Measurements from ENCODE around the gene NOS1AP. TPM values are rescaled to one million over a fixed set of nuclear protein-coding genes. Genes with fewer than 3 reads are reported as not detected.
"Not testable (repeated sequence)": the region's sequence is repeated elsewhere in the genome, so short reads cannot be mapped to it uniquely, and the experiment has no call there.

Gene NOS1AP
- total RNA-seq, 5 donors from 2014 or later (not counting 1 experiment from before 2014, with no cell fraction given), result 0.07 to 0.16 (median 0.09) TPM; not detected in 2

GRCh38 chr1:162077648-162078299, 8.3 kb downstream of the NOS1AP start:
- Histone ChIP-seq H3K9me3 (no peaks in the 10 kb centered on the region), H3K27me3 (replicated peaks in 1 of 2; ENCODE audit: control insufficient read depth in 2 of 2, extremely low read depth in 1 of 2, insufficient read depth in 2 of 2, low read length in 1 of 2) (peaks cover 0 to 22% of the 10 kb centered on the region in 2 experiments), H3K4me3 (ENCODE audit: control insufficient read depth in 1 of 2, extremely low read depth in 1 of 2, low read length in 1 of 2) (no peak overlapping the region), H3K36me3 (ENCODE audit: control insufficient read depth in 2 of 2, extremely low read depth in 1 of 2, insufficient read depth in 1 of 2, low read length in 1 of 2) (no peaks in the 10 kb centered on the region), H3K4me1 (ENCODE audit: control insufficient read depth in 1 of 2, extremely low read depth in 1 of 2, insufficient read depth in 2 of 2, low read length in 2 of 2) (no peaks in the 10 kb centered on the region), H3K27ac (ENCODE audit: low read length) (no peak overlapping the region)
- Mint-ChIP-seq H3K4me3 (no peak overlapping the region), H3K27me3 (peaks cover 40 to 47% of the 10 kb centered on the region in 2 donors), H3K36me3 (no peaks in the 10 kb centered on the region), H3K4me1 (no peaks in the 10 kb centered on the region), H3K27ac (no peak overlapping the region), H3K9me3 (no peaks in the 10 kb centered on the region)
- ATAC-seq (replicated peaks in 1 of 4), result no peak
- CTCF ChIA-PET, result no interaction called here
- DNase-seq, result no peak
- POLR2A ChIA-PET, result no interaction called here
- WGBS (ENCODE audit: insufficient coverage), result 100% methylated on average over 1 of the region's 1 CpG

- ChIA-PET CTCF (no interaction called here), POLR2A (no interaction called here)
- no peak for ATAC-seq (replicated peaks in 1 of 4)
- Histone ChIP-seq H3K4me3 (ENCODE audit: control insufficient read depth in 1 of 2, extremely low read depth in 1 of 2, low read length in 1 of 2) (no peak overlapping the region), H3K9me3 (no peaks in the 10 kb centered on the region), H3K4me1 (ENCODE audit: control insufficient read depth in 1 of 2, extremely low read depth in 1 of 2, insufficient read depth in 2 of 2, low read length in 2 of 2) (no peaks in the 10 kb centered on the region), H3K36me3 (ENCODE audit: control insufficient read depth in 2 of 2, extremely low read depth in 1 of 2, insufficient read depth in 1 of 2, low read length in 1 of 2) (no peaks in the 10 kb centered on the region), H3K27me3 (replicated peaks in 1 of 2; ENCODE audit: control insufficient read depth in 2 of 2, extremely low read depth in 1 of 2, insufficient read depth in 2 of 2, low read length in 1 of 2) (peaks cover 0 to 16% of the 10 kb centered on the region in 2 experiments), H3K27ac (ENCODE audit: low read length) (no peak overlapping the region)
- no peak for DNase-seq
- Mint-ChIP-seq H3K36me3 (no peaks in the 10 kb centered on the region), H3K27ac (no peak overlapping the region), H3K4me1 (no peaks in the 10 kb centered on the region), H3K4me3 (no peak overlapping the region), H3K27me3 (peaks cover 40 to 41% of the 10 kb centered on the region in 2 donors), H3K9me3 (peaks cover 0 to 3% (median 3%) of the 10 kb centered on the region in 3 donors)
- no CpG with 5 or more reads among the region's 1 CpG for WGBS (ENCODE audit: insufficient coverage)
Measured at GRCh38 chr1:162079030-162079429, 9.5 kb downstream of the NOS1AP start.

DNA sequence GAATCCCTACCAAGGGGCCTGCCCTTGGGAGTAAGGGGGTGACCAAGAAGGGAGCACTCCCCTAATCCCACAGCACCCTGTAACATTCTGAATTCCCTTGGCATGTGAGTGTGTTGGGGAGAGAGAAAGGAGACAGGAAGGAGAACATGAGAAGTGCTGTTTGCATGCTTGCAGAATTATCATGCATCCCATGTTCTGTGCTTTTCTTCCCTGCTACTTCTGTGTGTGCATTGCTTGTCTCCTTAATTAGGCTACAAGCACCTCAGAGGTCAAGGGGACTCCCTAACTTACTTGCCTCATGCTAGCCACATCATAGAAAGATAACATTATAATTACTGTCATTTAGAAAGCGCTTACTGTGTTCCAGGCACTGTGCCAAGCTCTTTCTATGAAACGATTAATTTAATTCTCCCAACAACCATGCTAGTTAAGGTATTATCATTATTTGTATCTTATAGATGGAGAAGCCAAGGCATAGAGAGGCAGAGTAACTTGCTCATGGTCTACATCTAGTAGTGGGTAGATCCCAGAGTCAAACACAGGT, 11.1 kb downstream of the NOS1AP start:
- no CpG with 5 or more reads among the region's 2 CpGs for WGBS (ENCODE audit: insufficient coverage)
- CTCF ChIA-PET, result no interaction called here
- ATAC-seq (replicated peaks in 1 of 4) (no peak), DNase-seq (no peak)
- Mint-ChIP-seq H3K27ac (no peak overlapping the region), H3K9me3 (peaks cover 0 to 5% (median 5%) of the 10 kb centered on the region in 3 donors), H3K36me3 (no peaks in the 10 kb centered on the region), H3K27me3 (peaks cover 34 to 42% of the 10 kb centered on the region in 2 donors), H3K4me3 (no peak overlapping the region), H3K4me1 (no peaks in the 10 kb centered on the region)
- H3K27me3 ChIP-seq (replicated peaks in 1 of 2; ENCODE audit: control insufficient read depth in 2 of 2, extremely low read depth in 1 of 2, insufficient read depth in 2 of 2, low read length in 1 of 2), result peaks cover 0 to 16% of the 10 kb centered on the region in 2 experiments
- POLR2A ChIA-PET, result no interaction called here
- no peak overlapping the region for H3K4me3 ChIP-seq (ENCODE audit: control insufficient read depth in 1 of 2, extremely low read depth in 1 of 2, low read length in 1 of 2)
- H3K27ac ChIP-seq (ENCODE audit: low read length), result no peak overlapping the region
- H3K36me3 ChIP-seq (ENCODE audit: control insufficient read depth in 2 of 2, extremely low read depth in 1 of 2, insufficient read depth in 1 of 2, low read length in 1 of 2), result no peaks in the 10 kb centered on the region
- H3K9me3 ChIP-seq, result no peaks in the 10 kb centered on the region
- H3K4me1 ChIP-seq (ENCODE audit: control insufficient read depth in 1 of 2, extremely low read depth in 1 of 2, insufficient read depth in 2 of 2, low read length in 2 of 2), result no peaks in the 10 kb centered on the region

DNA sequence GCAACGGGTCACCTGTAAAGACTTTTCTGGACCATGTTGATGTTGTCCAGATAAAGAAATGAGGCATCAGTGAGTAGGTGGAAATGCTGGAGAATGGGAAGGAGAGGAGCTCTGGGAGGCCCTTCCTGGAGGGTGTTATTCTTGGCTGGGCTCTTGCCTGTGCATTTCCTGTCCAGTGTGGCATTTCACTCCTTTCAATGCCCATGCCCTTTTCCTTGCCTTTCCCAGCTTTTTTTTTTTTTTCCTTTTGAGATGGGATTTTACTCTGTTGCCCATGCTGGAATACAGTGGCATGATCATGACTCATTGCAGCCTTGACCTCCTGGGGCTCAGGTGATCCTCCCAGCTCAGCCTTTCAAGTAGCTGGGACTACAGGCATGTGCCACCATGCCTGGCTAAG, 11.8 kb downstream of the NOS1AP start:
- WGBS (ENCODE audit: insufficient coverage), result 100% methylated on average over 1 of the region's 1 CpG
- ATAC-seq (replicated peaks in 1 of 4) (no peak), DNase-seq (no peak)
- no peaks in the 10 kb centered on the region for H3K4me1 ChIP-seq (ENCODE audit: control insufficient read depth in 1 of 2, extremely low read depth in 1 of 2, insufficient read depth in 2 of 2, low read length in 2 of 2)
- H3K9me3 ChIP-seq, result no peaks in the 10 kb centered on the region
- no peaks in the 10 kb centered on the region for H3K36me3 Mint-ChIP-seq
- no peak overlapping the region for H3K27ac ChIP-seq (ENCODE audit: low read length)
- no peak overlapping the region for H3K4me3 ChIP-seq (ENCODE audit: control insufficient read depth in 1 of 2, extremely low read depth in 1 of 2, low read length in 1 of 2)
- H3K27me3 Mint-ChIP-seq, result peaks cover 33 to 42% of the 10 kb centered on the region in 2 donors
- H3K36me3 ChIP-seq (ENCODE audit: control insufficient read depth in 2 of 2, extremely low read depth in 1 of 2, insufficient read depth in 1 of 2, low read length in 1 of 2), result no peaks in the 10 kb centered on the region
- ChIA-PET CTCF (no interaction called here), POLR2A (no interaction called here)
- H3K4me1 Mint-ChIP-seq, result no peaks in the 10 kb centered on the region
- H3K4me3 Mint-ChIP-seq, result no peak overlapping the region
- no peak overlapping the region for H3K27ac Mint-ChIP-seq
- H3K27me3 ChIP-seq (replicated peaks in 1 of 2; ENCODE audit: control insufficient read depth in 2 of 2, extremely low read depth in 1 of 2, insufficient read depth in 2 of 2, low read length in 1 of 2), result peaks cover 0 to 14% of the 10 kb centered on the region in 2 experiments
- H3K9me3 Mint-ChIP-seq, result peaks cover 0 to 5% (median 5%) of the 10 kb centered on the region in 3 donors

DNA sequence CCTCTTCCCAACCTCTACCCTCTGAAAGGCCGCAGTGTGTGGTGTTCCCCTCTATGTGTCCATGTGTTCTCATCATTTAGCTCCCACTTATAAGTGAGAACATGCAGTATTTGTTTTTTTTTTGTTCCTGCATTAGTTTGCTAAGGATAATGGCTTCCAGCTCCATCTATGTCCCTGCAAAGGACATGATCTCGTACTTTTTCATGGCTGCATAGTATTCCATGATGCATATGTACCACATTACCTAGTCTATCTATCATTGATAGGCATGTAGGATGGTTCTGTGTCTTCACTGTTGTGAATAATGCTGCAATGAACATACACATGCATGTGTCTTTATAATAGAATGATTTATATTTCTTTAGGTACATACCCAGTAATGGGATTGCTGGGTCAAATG, 12.6 kb downstream of the NOS1AP start:
- H3K27ac ChIP-seq (ENCODE audit: low read length); H3K4me1 Mint-ChIP-seq; ATAC-seq (replicated peaks in 1 of 4); DNase-seq; H3K27ac Mint-ChIP-seq; H3K36me3 ChIP-seq (ENCODE audit: control insufficient read depth in 2 of 2, extremely low read depth in 1 of 2, insufficient read depth in 1 of 2, low read length in 1 of 2); H3K4me3 Mint-ChIP-seq; H3K4me3 ChIP-seq (ENCODE audit: control insufficient read depth in 1 of 2, extremely low read depth in 1 of 2, low read length in 1 of 2); H3K4me1 ChIP-seq (ENCODE audit: control insufficient read depth in 1 of 2, extremely low read depth in 1 of 2, insufficient read depth in 2 of 2, low read length in 2 of 2); H3K36me3 Mint-ChIP-seq; H3K9me3 Mint-ChIP-seq; POLR2A ChIA-PET; H3K9me3 ChIP-seq: not testable (repeated sequence)
- no CpG with 5 or more reads among the region's 2 CpGs for WGBS (ENCODE audit: insufficient coverage)
- peaks cover 33 to 42% of the 10 kb centered on the region in 2 donors for H3K27me3 Mint-ChIP-seq
- peaks cover 0 to 14% of the 10 kb centered on the region in 2 experiments for H3K27me3 ChIP-seq (replicated peaks in 1 of 2; ENCODE audit: control insufficient read depth in 2 of 2, extremely low read depth in 1 of 2, insufficient read depth in 2 of 2, low read length in 1 of 2)
- CTCF ChIA-PET, result interaction anchor here in 1 of 2 donors (0.7 kb wide), 1 partner anchor 373 kb away, joined by 3 read pairs; no protein-coding TSS in a partner anchor

DNA sequence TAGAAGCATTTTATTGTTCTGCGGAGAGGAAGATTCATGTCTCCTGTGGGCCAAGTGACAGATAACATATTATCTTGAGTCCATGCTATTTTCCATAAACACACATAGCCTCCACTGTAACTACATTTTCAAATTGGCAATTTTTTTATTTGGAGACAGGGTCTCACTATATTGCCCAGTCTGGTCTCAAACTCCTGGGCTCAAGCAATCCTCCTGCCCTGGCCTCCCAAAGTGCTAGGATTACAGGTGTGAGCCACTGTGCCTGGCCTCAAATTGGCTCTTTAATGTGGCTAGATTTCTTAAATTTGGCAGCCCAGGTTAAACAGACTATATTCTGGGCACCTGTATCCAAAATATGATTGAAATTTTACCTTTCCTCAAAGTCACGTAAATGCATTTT, 13.8 kb downstream of the NOS1AP start:
- Mint-ChIP-seq H3K4me3 (no peak overlapping the region), H3K4me1 (no peaks in the 10 kb centered on the region), H3K36me3 (no peaks in the 10 kb centered on the region), H3K27ac (no peak overlapping the region), H3K27me3 (peaks cover 30 to 36% of the 10 kb centered on the region in 2 donors), H3K9me3 (peaks cover 0 to 5% (median 5%) of the 10 kb centered on the region in 3 donors)
- Histone ChIP-seq H3K27me3 (replicated peaks in 1 of 2; ENCODE audit: control insufficient read depth in 2 of 2, extremely low read depth in 1 of 2, insufficient read depth in 2 of 2, low read length in 1 of 2) (peaks cover 0 to 10% of the 10 kb centered on the region in 2 experiments), H3K9me3 (no peaks in the 10 kb centered on the region), H3K36me3 (ENCODE audit: control insufficient read depth in 2 of 2, extremely low read depth in 1 of 2, insufficient read depth in 1 of 2, low read length in 1 of 2) (no peaks in the 10 kb centered on the region), H3K27ac (ENCODE audit: low read length) (no peak overlapping the region), H3K4me3 (ENCODE audit: control insufficient read depth in 1 of 2, extremely low read depth in 1 of 2, low read length in 1 of 2) (no peak overlapping the region), H3K4me1 (ENCODE audit: control insufficient read depth in 1 of 2, extremely low read depth in 1 of 2, insufficient read depth in 2 of 2, low read length in 2 of 2) (no peaks in the 10 kb centered on the region)
- no peak for DNase-seq
- WGBS (ENCODE audit: insufficient coverage), result no CpG with 5 or more reads among the region's 2 CpGs
- POLR2A ChIA-PET, result no interaction called here
- CTCF ChIA-PET, result no interaction called here
- no peak for ATAC-seq (replicated peaks in 1 of 4)

All from T-cell (primary cell).